GM21528 (cell line): ENCODE data around the gene POC1B.

Source experiments
- ATAC-seq: cut with Tn5 transposase; IDR thresholded peaks from one replicate; pipeline ENCODE4 v1.9.1; 2021; ENCODE audit warnings: mild to moderate bottlenecking, moderate library complexity; ENCODE audit not compliant: unreplicated experiment, low FRiP score

The POC1B gene

DNA sequence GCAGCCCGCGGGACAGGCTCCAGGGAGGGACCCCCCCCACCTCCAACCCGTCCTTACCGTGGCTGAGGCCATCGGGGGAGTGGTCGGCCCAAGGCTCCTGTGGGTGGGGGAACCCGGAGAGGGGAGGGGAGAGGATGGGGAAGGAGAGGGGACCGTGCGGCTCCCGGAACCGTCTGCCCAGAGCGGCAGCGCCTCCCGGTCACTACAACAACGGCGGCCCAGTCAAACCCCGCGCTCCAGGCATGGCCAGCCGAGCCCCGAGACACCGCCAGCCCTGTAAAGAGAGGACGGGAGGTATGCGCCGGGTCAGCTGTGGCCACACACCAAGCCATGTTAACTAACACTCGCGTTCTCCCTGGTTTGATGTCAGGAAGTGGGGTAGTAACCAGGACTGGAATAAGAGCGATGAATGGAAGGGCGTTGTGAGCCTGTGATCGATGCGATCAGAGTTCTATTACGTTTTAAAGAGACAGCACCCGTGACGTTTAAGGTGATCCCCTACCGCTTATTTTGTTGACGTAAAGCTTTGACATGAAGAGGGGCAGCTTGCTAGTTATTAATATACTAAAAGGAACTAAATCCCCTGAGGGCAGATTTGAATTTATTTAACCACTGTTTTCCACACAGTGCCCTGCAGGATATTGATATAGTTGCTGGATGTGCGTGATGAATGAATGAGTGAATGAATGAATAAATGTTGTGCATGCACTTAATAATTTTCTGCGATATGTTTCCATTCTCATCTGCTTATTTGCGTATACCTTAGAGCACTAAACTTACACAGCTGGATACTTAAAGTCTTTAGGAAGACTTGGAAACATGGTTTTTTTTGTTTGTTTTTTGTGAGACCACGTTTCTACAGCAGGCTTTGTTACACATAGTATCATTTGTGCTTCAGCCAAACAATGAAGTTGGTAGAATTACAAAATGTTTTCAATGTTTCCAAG lies at the start of gene POC1B:
POC1B (minus strand) TSS at position 224 of the 947 bp plus-strand sequence; CDS start at position 72, 152 bp downstream.
- peak; percentile 71 for ATAC-seq

DNA sequence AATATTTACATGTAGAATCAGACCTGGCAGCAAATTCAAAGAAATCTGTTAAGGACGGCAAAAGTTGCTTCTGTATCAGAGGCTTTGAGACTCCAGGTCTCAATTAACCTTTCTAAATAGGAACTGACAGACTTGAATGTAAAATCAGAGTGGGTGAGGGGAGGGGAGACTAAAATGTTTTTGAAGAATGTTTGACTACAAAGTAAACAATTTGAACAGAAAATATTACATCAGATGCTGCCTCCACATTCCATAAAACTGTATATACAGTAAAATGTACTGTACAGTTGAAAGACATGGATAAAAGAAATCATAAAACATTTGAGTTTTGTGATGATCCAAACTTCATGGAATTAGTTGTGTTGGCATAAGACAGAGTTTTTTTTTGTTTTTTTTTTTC lies 49.5 kb upstream of the POC1B start:
- no peak for ATAC-seq

DNA sequence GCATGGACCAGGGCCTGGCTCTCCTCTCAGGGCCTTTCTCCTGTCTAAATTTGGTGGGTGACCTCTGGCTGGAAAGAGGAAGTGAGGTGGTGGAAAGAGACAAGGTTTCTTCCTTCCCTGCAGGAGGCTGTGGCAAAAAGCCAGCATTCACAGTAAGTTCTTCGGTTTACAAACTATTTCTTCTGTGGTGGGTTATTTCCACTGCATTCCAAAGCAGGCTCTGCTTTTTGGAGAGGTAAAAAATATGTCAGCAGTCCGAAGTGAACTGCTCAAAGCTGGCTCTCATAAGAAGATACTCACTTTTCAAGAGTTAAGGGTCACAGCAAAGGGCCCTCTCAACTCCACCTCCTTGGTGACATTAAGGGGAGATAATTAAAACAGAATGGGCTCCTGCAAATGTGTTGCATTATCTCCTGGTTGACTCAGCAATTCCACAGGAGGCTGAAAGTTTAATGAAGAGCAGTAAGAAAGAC lies 48.9 kb upstream of the POC1B start:
- no peak for ATAC-seq

DNA sequence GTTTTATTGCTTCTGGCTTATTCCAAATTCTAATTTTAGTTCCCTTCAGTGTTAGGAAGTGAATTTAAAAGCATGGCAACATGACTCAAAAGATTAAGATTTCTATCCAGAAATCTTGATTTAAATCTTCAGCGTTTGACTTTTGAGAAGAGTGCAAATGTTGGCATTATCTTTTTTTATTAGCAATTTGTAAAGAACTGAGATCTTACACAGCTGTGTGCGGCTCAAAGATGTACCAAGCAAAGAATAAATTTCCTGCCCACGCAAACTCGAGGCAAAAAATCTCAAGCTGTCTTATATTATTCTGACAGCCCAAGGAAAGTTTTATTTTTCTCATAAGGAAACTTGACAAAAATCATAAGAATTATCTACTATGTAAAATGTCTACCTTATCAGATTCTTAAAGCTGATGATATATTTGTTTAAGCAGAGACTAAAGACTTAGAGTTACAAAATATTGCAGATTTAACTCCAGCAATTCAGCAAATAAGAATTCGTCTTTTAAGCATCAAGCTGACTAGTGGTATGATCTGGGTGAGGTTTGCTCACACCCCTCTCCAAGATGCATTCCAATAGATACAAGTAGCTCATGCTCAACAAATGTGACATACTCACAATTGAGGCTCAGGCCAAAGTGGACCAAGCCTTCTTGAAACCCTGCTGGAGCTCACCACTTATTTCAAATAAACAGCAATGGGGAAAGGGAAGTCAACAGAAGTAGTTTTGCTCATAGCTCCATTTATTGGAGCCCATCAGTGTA lies 47.4 kb upstream of the POC1B start:
- ATAC-seq: no peak

DNA sequence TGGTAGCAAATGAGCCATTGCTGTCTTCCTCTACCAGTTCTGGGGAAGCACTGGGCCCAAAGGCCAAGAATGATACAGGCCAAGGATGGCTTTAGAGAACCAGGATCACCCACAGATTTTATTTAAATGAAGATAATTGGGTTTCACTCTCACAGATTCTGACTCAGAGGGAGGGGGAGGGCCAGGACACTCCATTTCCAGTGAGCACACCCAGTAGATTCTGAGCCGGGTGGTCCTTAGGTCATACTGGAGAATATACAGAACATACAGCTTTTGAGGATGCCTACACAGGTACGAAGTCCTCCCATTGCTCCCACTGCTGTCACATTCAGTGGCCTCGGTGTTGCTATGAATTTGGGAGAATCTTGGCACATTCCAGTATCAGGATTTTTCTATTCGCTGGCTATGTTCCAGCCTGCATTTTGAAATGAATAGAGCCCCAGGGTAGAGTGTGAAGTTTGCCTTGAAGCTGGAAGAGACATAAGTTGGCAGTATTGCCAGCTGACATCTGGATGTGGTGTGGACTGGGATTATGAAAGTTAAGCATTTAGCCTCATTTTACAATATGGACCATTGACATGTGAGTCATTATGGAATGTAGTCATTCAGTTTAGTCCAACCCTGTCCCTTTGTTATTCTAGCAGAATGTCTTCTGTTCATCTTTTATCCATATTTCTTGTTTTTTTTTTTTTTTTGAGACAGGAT lies 45.8 kb upstream of the POC1B start:
- no peak for ATAC-seq

DNA sequence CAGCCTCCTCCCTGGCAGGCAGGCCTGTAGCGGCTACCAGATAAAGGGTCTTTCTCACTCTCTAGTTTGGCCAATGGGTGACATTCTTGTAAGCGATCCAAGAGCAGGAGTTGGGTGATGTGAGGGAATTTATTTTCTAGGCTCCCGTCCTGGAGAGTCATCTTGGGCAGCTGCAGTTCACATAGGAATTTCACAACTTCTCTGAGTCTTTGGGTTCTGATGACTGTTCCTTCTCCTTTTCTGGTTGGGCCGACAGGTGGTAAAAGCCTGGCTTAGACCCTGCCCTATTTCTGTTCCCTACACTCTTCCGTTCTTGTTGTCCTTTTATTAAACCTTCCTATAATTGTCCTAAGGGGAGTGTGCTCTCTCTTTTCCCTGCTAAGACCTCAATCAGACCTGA lies 42.6 kb upstream of the POC1B start:
- ATAC-seq: no peak

DNA sequence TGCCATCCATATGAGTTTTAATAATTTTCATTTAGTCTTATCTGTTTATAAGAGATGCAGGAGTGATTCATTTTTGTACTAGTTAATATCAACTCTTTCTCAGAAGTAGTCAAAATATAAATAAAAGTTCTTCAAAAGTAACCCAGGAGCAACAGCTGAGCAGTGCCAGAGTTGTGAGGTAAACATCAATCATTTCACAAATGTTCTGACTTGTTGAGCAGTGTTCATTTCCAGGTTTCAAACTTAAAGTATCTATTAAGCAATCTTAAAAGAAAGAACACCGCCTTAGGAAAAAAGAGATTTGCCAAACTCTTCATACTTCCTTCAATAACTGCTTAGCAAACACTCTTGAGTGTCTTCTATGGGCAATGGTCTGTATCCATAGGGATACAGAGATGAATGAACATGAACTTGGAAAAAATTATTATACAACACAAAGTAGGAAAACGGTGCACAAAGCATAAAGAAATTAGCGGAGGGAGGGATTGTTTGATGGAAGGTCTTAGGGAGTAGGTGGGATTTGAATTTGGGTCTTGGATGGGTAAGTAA lies 41.9 kb upstream of the POC1B start:
- no peak for ATAC-seq

DNA sequence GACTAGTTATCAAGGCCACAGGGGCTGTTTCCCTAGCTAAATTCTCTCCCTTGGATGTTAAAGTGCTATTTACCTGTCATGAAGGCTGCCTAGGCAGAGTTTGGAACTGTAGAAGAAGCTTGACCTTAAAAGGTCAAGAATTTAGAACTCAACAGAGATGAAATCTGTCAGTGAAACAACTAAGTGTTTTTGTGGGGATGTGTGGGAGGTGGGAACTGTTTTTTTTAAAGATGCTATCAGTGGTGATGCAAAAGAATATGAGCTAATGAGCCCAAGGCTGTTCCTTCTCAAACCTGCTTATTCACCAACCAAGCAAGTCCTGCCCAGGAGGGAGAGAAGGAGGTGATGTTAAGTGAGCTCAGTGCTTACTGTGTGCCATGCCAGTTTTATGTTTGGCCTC lies 40.8 kb upstream of the POC1B start:
- ATAC-seq: no peak

DNA sequence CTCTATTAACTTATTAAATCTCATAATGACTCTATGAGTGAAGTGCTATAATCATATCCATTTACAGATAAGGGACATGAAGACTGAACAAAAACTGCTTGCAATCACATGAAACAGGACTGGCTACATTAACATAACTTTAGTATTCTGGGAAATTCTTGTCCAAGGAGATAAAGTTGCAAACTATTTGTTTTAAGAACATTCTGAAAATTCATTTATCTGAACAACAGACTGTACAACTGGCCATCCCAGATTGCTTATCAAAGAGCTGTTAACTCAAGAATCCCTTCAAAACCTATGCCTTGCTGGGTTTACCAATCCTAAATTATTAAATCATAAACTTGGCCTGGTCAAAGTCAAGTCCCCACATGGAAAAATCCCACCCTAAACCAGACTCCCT lies 39.2 kb upstream of the POC1B start:
- no peak for ATAC-seq

DNA sequence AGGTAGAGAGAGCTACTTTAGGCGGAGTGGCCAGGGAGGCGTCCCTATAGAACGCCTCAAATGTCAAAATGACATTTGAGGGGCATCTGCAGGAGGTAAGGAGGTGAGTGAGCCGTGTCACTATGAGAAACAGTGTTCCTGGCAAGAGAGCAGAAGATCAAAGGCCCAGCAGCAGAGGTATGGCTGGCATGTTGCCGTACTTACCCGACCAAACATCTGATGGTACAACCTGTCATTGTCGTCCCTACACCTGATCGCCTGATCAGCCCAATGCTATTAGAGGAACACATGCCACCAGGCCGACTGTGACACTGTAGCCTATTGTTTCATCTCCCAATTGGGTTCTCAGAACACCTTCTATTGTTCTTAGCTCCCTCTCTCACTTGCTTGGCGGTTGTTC lies 33.9 kb upstream of the POC1B start:
- ATAC-seq: no peak

DNA sequence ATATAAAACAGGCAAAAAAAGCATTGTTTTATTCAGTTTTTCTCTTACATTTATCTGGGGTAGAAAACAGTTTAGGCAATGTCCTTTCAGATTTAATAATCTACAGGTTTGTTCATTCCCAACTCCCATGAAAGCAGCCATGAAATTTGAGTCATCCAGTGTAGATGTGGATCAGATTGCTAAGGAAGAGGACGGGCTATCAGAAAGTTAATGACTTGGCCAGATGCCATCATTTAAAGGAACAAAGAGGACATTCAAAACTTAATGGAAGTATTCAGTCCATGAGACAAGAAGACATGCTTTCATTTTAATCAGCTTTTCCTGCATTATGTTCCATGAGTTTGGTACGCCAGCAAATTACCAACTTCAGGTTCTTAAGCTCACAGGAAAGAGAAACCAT lies 31.1 kb upstream of the POC1B start:
- ATAC-seq: no peak

DNA sequence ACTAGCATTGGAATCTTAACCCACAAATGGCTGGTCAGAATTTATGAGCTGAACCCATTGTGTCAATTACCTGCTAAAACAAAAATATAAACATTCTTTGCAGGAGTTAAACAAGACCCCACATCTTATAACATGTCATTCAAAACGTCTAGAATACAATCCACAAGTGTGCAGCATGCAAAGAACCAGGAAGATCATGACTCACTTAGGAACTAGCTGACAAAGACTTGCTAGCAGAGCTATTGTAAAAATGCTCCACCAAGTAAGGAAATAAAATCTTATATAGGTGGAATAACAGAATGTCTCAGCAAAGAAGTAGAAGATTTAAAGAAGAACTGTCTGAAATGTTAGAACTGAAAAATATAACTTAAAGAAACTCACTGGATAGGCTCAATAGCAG lies 26.5 kb upstream of the POC1B start:
- ATAC-seq: no peak

DNA sequence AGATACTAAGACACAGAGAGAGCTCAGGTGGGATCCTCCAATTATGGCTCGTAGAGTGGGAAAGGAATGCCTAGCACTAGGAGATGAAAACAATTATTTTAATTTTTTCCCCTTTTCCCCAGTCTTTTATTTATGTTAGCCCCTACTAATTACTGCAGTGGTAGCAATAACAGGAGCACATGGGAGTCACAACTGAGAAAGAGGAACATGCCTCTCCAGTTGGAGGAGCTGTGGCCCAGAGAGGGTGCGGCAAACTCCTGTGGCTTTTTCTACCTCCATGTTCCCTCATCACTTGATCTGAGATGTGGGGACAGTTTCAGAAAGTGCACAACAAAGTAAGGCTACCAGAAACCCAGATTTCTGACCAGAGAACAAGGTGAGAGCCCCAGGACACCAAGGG lies 25.9 kb upstream of the POC1B start:
- no peak for ATAC-seq

DNA sequence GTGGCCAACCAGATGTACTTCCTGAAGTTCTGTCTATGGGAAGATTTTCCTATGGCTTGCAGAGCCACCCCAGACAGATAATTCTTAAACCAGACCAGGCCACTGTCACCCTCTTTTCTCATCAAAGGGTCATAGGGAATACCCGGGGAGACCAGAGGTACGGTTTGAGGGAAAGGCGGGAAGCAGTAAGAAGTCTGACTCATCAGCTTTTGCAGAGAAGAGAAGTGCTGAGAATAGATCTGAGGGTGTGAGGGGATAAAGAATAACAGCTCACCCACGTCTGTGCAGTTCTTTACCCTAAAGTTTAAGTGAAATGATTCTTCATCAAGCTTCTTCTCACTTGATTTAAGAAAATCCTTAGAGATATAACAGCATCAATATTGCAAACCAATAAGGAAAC lies 21.3 kb upstream of the POC1B start:
- no peak for ATAC-seq

DNA sequence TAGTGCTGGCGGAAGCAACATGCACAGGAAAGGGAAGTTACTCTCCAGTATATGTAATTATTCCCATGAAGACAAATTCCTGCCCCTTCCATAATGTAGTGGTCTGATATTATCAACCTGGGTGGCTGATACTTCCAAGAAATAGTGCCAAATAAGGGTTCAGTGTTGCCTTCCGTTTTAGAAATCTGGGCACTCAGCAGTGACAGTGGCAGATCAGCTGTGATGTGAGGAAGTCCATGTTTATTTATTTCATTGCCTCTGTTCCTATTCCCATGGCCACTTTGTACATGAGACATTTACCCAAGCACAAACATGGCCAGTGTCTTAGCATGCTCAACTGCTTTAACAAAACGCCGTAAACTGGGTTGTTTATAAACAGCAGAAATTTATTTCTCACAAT lies 20.3 kb upstream of the POC1B start:
- ATAC-seq: no peak

DNA sequence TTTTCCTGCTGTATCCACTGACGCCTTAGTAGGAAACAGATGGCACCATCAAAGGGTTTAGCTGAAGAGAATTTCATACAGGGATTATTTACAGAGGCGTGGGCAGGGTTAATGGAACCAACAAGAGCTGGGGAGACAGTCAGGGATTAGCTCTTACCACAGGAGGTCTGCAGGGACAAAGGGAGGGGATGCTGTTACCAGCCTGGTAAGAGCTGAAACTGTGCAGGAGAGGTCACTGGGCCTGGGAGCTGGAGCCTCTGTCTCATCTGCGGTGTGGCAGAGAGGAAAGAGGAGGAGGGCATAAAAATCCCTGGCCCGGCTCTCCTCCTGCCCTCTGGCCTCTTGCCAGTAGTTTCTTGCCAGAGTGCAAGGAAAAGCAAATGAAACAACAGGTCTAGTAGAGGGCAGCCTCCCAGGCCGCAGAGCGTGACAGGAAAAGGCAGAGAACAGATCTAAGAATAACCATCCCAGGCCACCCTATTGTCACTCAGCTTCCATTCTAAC lies 18.9 kb upstream of the POC1B start:
- no peak for ATAC-seq

DNA sequence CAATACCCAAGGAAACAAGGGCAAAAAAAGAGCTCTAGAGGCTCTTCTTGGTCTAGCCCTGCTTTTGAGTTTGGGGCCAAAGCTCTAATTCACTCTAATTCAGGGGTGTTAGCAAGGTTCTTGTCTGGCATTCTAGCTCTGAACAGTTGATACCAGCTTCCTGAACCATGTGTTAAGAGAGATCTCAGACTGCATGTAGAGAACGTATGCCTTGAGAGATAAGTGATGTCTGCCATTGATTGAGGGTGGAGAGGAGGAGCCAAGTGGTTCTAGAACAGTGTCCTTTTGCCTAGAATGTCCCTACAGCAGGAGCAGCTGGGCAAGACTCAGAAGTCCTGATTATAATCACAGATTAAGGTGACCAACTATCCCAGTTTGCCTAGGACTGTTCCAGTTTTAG lies 18.2 kb upstream of the POC1B start:
- no peak for ATAC-seq

DNA sequence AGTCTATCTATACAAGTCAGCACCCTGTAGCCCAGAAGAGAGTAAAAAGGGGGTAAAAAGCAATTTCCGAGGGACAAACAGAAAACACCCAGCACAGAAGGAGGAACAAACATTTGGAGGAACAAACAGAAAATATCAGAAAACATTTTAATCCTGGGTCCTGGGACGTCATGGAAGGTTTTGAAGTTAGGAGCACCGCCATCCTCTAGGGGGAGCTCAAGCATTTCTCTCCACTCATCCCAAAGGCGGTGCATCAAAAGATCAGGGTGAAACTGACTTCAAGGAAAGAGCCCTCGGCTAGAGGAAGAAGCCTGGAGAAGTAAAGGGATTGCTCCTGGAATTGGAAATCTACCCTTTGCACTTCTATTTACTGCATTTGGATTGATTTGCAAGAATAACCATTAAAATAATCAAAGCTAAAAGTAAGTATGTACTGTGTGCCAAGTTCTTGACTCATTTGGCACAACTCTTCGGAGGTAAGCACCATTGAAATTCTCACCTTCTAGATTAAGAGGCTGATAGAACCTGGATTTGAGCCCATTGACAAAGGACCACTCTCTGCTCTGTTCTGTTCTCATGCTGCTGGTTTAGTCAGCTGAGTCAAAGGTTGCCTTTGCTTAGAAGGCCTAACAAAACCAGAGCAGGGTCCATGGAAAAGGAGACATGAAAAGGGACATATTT lies 17.2 kb upstream of the POC1B start:
- ATAC-seq: peak; percentile 78

DNA sequence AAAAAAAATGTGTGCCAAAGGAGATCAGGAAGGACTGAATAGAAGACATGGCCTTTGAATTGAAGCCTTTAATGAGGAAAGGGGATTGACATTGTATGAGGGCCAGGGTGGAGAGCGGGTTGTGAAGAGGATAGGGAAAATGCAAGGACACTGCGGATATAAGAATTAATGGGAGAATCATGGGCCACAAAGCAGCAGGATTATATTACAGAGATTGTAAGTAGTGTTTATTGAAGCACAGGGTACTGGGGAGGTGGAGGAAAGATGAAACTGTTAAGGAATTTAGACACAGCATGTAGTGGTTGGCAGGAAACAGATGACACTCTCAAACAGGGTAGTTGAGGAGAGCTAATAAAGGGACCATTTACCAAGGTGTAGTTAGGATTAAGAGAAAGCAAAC lies 16.4 kb upstream of the POC1B start:
- ATAC-seq: no peak

DNA sequence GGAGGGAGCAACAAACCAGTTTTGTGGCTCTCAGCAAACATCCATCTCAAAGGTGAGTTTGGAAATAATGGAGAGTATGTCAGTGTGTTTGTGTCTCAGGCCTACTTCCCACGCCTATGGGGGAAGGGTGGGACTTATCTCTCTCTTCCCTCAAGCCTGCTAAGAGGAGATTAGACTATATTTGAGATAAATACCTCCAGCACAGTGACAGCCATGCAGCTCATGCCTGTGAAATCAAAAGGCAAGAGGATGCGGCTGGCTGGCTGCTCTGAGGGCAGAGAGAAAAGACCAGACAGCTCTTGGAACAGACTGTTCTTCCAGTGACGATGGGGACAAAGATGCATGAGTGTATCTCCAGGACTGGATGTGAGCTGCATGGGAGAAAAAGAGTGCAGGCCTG lies 14.7 kb upstream of the POC1B start:
- no peak for ATAC-seq
